ENCODE measurements around the gene CARD16.
"Not testable (repeated sequence)": the region's sequence is repeated elsewhere in the genome, so short reads cannot be mapped to it uniquely, and the experiment has no call there.

Gene CARD16

GRCh38 chr11:105049481-105049880 lies 4.3 kb upstream of the CARD16 start:
- no peak for DNase-seq (ENCODE audit: low spot score)

DNA sequence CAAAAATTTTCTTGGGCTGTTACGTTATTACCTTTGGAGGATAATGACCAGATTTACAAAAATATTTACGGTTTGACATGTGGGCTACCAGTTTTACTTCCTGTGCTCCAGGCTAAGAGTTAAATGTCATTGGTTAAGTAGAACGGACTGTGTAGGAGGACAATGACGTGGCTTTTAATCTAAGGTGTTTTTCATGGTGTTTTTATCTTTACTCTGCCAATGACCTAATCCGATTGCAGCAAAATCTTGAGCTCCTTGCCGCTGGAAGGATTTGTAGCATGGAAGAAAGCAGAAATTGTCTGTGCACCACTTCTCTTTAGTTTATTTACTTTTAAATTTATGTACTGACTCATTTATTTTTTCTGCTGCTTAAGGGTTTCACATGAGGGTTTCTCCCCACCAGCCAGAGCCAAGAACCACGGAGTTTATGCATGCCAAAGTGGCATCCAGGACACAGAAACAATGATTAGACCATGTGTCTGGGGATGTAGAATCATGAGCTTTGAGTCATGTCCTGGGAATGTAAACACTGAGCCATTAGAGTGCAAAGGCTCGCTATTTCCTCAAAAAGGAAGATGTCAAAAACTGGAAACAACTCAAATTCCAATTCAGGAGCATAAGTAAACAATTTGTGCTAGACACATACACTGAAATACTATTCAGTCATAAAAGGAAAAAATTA lies 1.9 kb upstream of the CARD16 start:
- no peak for DNase-seq (ENCODE audit: low spot score)

- no peak for DNase-seq (ENCODE audit: low spot score)
These were observed 651 bp upstream of the CARD16 start for GRCh38 chr11:105045676-105046296.

- no peak for DNase-seq (ENCODE audit: low spot score)
These were observed 3.0 kb downstream of the CARD16 start for GRCh38 chr11:105042178-105042577.

DNA sequence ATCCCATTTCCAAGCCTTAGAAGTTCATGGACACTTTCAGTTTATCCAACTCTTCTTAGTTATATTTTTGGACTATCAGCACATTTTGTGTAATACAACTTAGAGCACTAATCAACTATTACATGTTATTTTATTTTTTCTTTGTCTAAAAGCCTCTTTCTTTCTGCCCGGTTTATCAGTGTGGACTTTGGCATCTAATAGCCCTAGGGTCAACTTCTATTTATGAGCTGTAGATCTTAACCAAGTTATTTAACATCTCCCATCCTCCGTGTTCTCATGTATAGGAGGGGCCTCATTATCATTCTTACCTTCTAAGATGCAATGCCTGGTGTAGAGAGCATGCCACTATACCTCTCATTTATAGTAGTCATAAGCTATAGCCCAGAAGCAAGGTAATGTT lies 4.4 kb downstream of the CARD16 start:
- no peak for DNase-seq (ENCODE audit: low spot score)

- no peak for DNase-seq (ENCODE audit: low spot score)
These were observed 10.1 kb downstream of the CARD16 start, which contains the start of gene CASP1 for GRCh38 chr11:105034813-105035620. CASP1 (minus strand) TSS chr11:105035144; CDS start chr11:105035113, 31 bp downstream.

- DNase-seq (ENCODE audit: low spot score) = not testable (repeated sequence)
These were observed 10.7 kb downstream of the CARD16 start for GRCh38 chr11:105034388-105034787.

GRCh38 chr11:105033781-105034180 lies 11.4 kb downstream of the CARD16 start:
- no peak for DNase-seq (ENCODE audit: low spot score)

DNA sequence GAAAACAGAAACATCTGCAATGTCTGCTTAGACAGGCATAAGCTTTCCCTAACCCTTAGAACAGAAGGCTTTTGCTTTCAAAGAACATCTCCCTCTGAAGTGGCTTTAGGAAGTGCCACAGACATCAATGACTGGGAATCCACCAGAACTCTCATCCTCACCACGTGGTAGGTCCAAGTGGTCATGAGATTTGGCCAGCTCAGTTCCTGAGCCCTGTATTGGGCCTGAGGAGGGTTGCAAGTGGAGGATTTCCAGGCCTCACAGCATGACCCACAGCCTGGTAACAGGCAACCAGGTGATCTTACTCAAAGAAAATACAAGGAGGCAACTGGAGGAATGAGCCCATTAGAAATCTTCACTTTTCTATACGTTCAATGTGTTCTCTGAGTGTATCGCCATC lies 11.8 kb downstream of the CARD16 start:
- no peak for DNase-seq (ENCODE audit: low spot score)

- DNase-seq (ENCODE audit: low spot score) = no peak
These were observed 12.6 kb downstream of the CARD16 start for GRCh38 chr11:105032495-105032894.

- DNase-seq (ENCODE audit: low spot score) = no peak
These were observed 17.5 kb downstream of the CARD16 start for GRCh38 chr11:105027678-105028077.

- no peak for DNase-seq (ENCODE audit: low spot score)
These were observed 20.7 kb downstream of the CARD16 start for GRCh38 chr11:105024394-105024793.

DNA sequence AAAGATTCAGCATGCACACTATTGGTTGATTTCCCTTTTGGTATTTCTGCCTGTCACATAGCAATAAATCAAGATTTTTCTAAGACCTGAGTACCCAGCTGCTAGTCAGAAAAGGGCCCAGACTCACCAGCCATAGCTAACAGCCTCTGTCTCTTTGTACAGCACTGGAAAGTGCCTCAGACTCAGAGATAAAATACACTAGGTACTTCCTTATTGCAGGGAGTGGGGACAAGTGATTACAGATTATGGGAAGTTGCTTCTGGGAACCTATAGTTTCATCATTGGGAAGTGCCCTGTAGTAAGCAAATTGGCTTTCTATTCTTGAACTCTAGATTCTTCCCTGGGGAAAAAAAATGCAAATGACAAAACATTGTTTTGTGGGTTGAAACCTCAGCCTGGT lies 22.1 kb downstream of the CARD16 start, which contains the start of gene CASP5:
Gene CASP5, minus strand, starts transcription at position 166 of the 400 bp plus-strand sequence. Its CDS starts 32 bp downstream, at position 134.
- no peak for DNase-seq (ENCODE audit: low spot score)

GRCh38 chr11:105022527-105022926 lies 22.6 kb downstream of the CARD16 start:
- DNase-seq (ENCODE audit: low spot score) = no peak

DNA sequence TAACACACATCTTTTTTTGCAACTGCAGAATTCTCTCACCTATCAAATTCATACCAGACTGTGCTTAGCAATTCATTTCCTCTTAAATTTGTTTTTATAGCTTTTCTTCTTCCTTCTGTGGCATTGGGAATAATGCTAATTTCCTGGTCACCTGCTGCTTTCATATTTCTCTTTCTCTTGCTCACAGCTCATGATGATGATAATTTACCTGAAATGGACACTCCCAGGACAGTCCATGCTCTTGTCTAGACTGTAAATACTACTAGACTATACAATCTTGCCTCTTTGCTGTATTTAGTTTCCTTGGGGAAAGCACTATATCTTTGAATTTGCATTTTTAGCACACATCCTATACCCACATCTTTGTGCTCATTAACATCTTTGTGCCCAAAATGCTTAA lies 37.7 kb downstream of the CARD16 start:
- no peak for DNase-seq (ENCODE audit: low spot score)

DNA sequence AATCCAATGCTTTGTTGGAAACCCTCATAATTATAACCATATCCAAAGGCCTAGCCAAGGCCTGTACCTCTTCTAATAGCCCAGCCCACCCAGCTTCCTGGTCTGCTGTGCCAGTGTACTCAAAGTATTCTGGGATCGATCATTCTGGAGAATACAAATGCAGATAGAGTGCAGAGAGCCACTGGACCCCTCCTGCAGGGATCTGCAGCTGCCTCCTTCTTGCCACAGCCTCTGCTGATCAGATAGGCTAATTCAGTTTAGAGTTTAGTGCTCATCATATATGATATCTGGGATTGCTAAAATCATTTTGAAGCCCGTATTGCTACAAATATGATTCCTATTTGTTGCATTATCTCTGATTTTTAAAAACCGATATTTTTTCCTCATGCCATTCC lies 39.7 kb downstream of the CARD16 start:
- DNase-seq (ENCODE audit: low spot score) = no peak

GRCh38 chr11:105004021-105004420 lies 41.1 kb downstream of the CARD16 start:
- no peak for DNase-seq (ENCODE audit: low spot score)

- DNase-seq (ENCODE audit: low spot score) = no peak
These were observed 42.0 kb downstream of the CARD16 start for GRCh38 chr11:105003151-105003550.

GRCh38 chr11:105000797-105001196 lies 44.3 kb downstream of the CARD16 start:
- peak; percentile 5 for DNase-seq (ENCODE audit: low spot score)

GRCh38 chr11:105000167-105000566 lies 45.0 kb downstream of the CARD16 start:
- DNase-seq (ENCODE audit: low spot score) = no peak

GRCh38 chr11:104999721-105000120 lies 45.4 kb downstream of the CARD16 start:
- no peak for DNase-seq (ENCODE audit: low spot score)

DNA sequence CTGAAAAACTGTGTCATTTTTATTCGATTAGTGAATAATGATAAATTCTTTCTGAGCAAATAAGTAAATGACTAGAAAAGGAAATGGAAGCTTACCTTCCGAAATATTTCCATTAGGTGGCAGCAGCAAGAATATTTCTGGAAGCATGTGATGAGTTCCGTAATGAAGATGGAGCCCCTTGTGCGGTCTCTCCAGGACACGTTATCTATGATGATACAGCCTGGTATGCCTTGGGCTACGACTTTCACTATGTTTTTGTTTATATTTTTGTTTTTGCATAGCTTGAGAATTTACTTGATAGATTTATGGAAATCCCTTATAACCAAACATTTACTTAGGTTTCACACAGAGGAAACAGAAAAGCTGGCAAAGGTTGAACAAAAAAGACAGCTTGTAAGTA lies 47.8 kb downstream of the CARD16 start:
- DNase-seq (ENCODE audit: low spot score) = no peak

- DNase-seq (ENCODE audit: low spot score) = no peak
These were observed 50.1 kb downstream of the CARD16 start for GRCh38 chr11:104995001-104995408.

Measured in hematopoietic multipotent progenitor cell treated with erythropoietin and hydrocortisone succinate and interleukin-3 and kit ligand, for 17 days (in vitro differentiated cells).